ENCODE results near the gene BTG3.

DNA sequence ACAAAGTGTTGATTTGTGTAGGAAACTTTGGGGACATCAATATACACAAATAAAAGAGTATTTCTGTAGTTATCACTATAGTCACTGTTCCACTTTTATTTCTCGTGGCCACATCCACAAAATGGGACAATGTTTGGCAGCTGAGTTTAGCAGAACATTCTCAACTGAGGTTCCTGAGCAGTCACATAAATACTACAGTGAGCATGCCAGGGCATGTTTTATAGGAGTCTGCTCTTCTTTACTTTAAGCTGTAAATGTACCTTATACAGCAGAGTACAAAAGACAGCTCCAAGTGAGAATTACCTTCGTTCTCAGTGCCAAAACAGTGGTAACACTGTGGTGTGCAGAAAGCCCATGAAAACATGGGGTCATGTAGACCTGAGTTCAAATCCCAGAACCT lies 5.0 kb downstream of the BTG3 start:
- TF ChIP-seq GATA2 (IDR thresholded peaks at IDR 0.05; ENCODE audit: low read depth, low read length) (no peak), GATA3 (IDR thresholded peaks at IDR 0.05; ENCODE audit: low read depth, low read length) (no peak)

Measured in SH-SY5Y (cell line).